OCI-LY7 (cell line): ENCODE measurements around the gene DENND1B. TPM values are rescaled to one million over a fixed set of nuclear protein-coding genes. Genes with fewer than 3 reads are reported as not detected.

ENCODE experiments used
- BruUV-seq: library from RNA; stranded (reverse); fragments of 400-500 nt; replicated peaks from 2 replicates; lab custom pipeline; 2021; lab: Mats Ljungman, UMichigan
- CTCF ChIA-PET: fragments of 300-600 bp; sonication (Branson Sonifier 250); formaldehyde crosslinking; loops from one replicate; lab custom pipeline; 2022; ENCODE audit warnings: antibody characterized with exemption; ENCODE audit not compliant: unreplicated experiment; lab: Charles Lee
- POLR2A ChIA-PET: fragments of 300-600 bp; sonication (Branson Sonifier 250); formaldehyde crosslinking; loops from one replicate; lab custom pipeline; 2022; ENCODE audit warnings: antibody characterized with exemption; lab: Charles Lee
- DNase-seq: peaks from one replicate; pipeline ENCODE4 v3.0.0-alpha.2; 2015; ENCODE audit warnings: low spot score
- H2AFZ ChIP-seq: fragments of 200-600 bp; sonication (generic), shearing (Covaris generic); 2 replicates; pipeline ENCODE4 v1.6.1; 2014; ENCODE audit warnings: mild to moderate bottlenecking, antibody characterized with exemption, low read length, moderate library complexity
- H3K27ac ChIP-seq: fragments of 200-600 bp; sonication (generic); 2 replicates; pipeline ENCODE4 v1.5.1; 2014; ENCODE audit warnings: mixed run types, low read depth, mild to moderate bottlenecking, moderate library complexity, low read length, inconsistent platforms; ENCODE audit not compliant: poor library complexity, severe bottlenecking
- H3K36me3 ChIP-seq: fragments of 200-600 bp; sonication (generic); 2 replicates; pipeline ENCODE4 v1.6.1; 2014; ENCODE audit warnings: mild to moderate bottlenecking, antibody characterized with exemption, low read length, moderate library complexity, mixed read lengths; ENCODE audit not compliant: insufficient read depth
- H3K4me1 ChIP-seq: fragments of 200-600 bp; sonication (generic); 2 replicates; pipeline ENCODE4 v1.5.1; 2014; ENCODE audit warnings: mild to moderate bottlenecking, low read length; ENCODE audit not compliant: insufficient read depth, poor library complexity, severe bottlenecking
- H3K4me2 ChIP-seq: fragments of 200-600 bp; sonication (generic); 2 replicates; pipeline ENCODE4 v1.6.1; 2014; ENCODE audit warnings: mild to moderate bottlenecking, low read length
- H3K4me3 ChIP-seq: fragments of 200-600 bp; sonication (generic); 2 replicates; pipeline ENCODE4 v1.5.1; 2014; ENCODE audit warnings: mild to moderate bottlenecking, low read depth, low read length; ENCODE audit not compliant: poor library complexity, severe bottlenecking
- H3K79me2 ChIP-seq: fragments of 200-600 bp; sonication (generic); 2 replicates; pipeline ENCODE4 v1.6.1; 2016; ENCODE audit warnings: low read depth, mild to moderate bottlenecking, low read length, moderate library complexity, mixed read lengths; ENCODE audit not compliant: insufficient read depth
- H3K9me2 ChIP-seq: fragments of 200-600 bp; sonication (generic); 2 replicates; pipeline ENCODE4 v1.6.1; 2016; ENCODE audit warnings: mild to moderate bottlenecking, low read length, mixed read lengths; ENCODE audit not compliant: insufficient read depth
- H3K9me3 ChIP-seq: fragments of 200-600 bp; sonication (generic); 2 replicates; pipeline ENCODE4 v1.6.1; 2014; ENCODE audit warnings: mild to moderate bottlenecking, mixed run types, low read length, mixed read lengths
- H4K20me1 ChIP-seq: fragments of 200-600 bp; sonication (generic); 2 replicates; pipeline ENCODE4 v1.6.1; 2014; ENCODE audit warnings: mild to moderate bottlenecking, antibody characterized with exemption, low read length, moderate library complexity, mixed read lengths; ENCODE audit not compliant: insufficient read depth
- EZH2phosphoT487 ChIP-seq: fragments of 200-600 bp; sonication (generic); IDR thresholded peaks from 2 replicates; pipeline ENCODE4 v1.6.1; 2018; ENCODE audit warnings: low read depth, borderline replicate concordance, mild to moderate bottlenecking, mixed run types, antibody characterized with exemption, low read length, moderate library complexity, mixed read lengths
- intact Hi-C: fragments of 100-400 bp; cut with micrococcal nuclease; formaldehyde crosslinking; loops from one replicate; pipeline ENCODE4 v1.10.0; 2022; ENCODE audit not compliant: unreplicated experiment
- total RNA-seq, 2 experiments: library from RNA; depleted of rRNA in 1 of 2; stranded (reverse); fragments of >200 nt in 1 of 2; shearing (Covaris generic) in 1 of 2; gene quantifications; 2 replicates each; pipeline ENCODE4 v1.2.3, GENCODE V29; 2014 to 2022
- TF ChIP-seq, protein P1 (sequence below): fragments of 200-600 bp; sonication (generic); conservative IDR thresholded peaks from 2 replicates; pipeline ENCODE4 v1.5.1; 2014; ENCODE audit warnings: mild to moderate bottlenecking, antibody characterized with exemption, low read length, moderate library complexity, mixed read lengths

The DENND1B gene
- total RNA-seq, 2 experiments from 2014 or later = 17.4 to 43.0 TPM

GRCh38 chr1:197808880-197809279 is 33.6 kb upstream of the DENND1B start:
- no peak for TF ChIP-seq EZH2phosphoT487
- TF ChIP-seq, protein P1, sequence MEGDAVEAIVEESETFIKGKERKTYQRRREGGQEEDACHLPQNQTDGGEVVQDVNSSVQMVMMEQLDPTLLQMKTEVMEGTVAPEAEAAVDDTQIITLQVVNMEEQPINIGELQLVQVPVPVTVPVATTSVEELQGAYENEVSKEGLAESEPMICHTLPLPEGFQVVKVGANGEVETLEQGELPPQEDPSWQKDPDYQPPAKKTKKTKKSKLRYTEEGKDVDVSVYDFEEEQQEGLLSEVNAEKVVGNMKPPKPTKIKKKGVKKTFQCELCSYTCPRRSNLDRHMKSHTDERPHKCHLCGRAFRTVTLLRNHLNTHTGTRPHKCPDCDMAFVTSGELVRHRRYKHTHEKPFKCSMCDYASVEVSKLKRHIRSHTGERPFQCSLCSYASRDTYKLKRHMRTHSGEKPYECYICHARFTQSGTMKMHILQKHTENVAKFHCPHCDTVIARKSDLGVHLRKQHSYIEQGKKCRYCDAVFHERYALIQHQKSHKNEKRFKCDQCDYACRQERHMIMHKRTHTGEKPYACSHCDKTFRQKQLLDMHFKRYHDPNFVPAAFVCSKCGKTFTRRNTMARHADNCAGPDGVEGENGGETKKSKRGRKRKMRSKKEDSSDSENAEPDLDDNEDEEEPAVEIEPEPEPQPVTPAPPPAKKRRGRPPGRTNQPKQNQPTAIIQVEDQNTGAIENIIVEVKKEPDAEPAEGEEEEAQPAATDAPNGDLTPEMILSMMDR = no peak
- H3K27ac ChIP-seq = no peak overlapping the region
- no peak overlapping the region for H3K4me2 ChIP-seq
- H2AFZ ChIP-seq = peak overlapping the region; percentile 12; the same call in 1 of the 2 replicates
- DNase-seq = no peak
- no TSS peak for BruUV-seq
- ChIA-PET CTCF (interaction anchor here (0.6 kb wide), 1 partner anchor 89 kb away, joined by 3 read pairs; no protein-coding TSS in a partner anchor), POLR2A (interaction anchor here (0.6 to 2.2 kb wide), 11 partner anchors 9 to 168 kb away, joined by 3 to 8 read pairs (median 4); no protein-coding TSS in a partner anchor)
- H3K79me2 ChIP-seq = no peaks in the 10 kb centered on the region
- H4K20me1 ChIP-seq = no peaks in the 10 kb centered on the region
- H3K9me2 ChIP-seq = no peaks in the 10 kb centered on the region
- intact Hi-C loops = no loop called here
- no peaks in the 10 kb centered on the region for H3K9me3 ChIP-seq
- no peaks in the 10 kb centered on the region for H3K36me3 ChIP-seq
- H3K4me3 ChIP-seq = no peak overlapping the region
- no peaks in the 10 kb centered on the region for H3K4me1 ChIP-seq

DNA sequence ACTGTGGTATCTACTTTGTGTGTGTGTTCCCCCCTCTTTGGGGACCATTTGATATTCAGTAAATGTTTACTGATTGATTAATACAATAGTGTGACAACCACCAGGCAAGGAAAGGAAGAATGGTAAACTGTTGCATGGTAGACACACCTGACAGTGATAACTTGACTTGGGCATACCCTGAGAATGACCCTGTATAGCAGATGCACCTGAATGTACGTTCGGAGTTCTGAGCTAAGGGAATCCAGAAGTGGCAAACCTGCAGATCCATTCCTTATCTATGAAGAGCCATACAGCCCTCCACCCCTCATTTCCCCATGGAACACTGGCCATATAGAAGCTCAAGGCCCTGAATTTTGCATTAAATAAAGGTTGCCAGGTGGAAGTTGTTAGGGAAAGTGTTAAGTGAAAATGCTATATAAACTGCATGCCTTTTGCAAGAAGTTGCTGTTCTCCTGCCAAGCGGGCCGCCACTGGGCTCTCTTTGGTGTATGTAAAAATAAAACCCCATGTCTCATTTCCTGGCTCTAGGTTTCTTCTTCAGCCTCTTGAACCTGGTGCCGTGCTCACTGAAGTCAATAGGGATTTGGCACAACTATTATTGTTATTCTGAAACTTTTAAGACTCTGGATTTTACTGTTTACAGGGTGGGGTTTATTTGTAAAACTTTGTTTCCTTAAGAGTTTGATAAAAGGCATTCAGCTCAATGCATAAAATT is 32.6 kb upstream of the DENND1B start:
- Histone ChIP-seq H3K79me2 (no peaks in the 10 kb centered on the region), H3K4me1 (no peaks in the 10 kb centered on the region), H3K4me3 (no peak overlapping the region), H4K20me1 (no peaks in the 10 kb centered on the region), H3K36me3 (no peaks in the 10 kb centered on the region), H3K27ac (no peak overlapping the region), H3K9me2 (no peaks in the 10 kb centered on the region), H3K4me2 (no peak overlapping the region), H2AFZ (peak overlapping the region; percentile 46; the same call in 1 of the 2 replicates), H3K9me3 (no peaks in the 10 kb centered on the region)
- ChIA-PET POLR2A (interaction anchor here (0.5 to 2.2 kb wide), 14 partner anchors 9 to 1348 kb away, joined by 3 to 8 read pairs (median 4); no protein-coding TSS in a partner anchor), CTCF (interaction anchor here (0.7 to 1.4 kb wide), 2 partner anchors 11 to 192 kb away, joined by 3 to 4 read pairs; no protein-coding TSS in a partner anchor)
- no TSS peak for BruUV-seq
- TF ChIP-seq EZH2phosphoT487 = no peak
- TF ChIP-seq, protein P1 = no peak
- DNase-seq = no peak
- intact Hi-C loops = no loop called here
